ENCODE measurements around the gene PLCD3.

- no peak for TF ChIP-seq EZH2 (IDR thresholded peaks at IDR 0.05; ENCODE audit: low read length, unreplicated experiment)
- TF ChIP-seq CTCF (conservative IDR thresholded peaks at IDR 0.05; ENCODE audit: low read depth, low read length) = no peak
- no peak for TF ChIP-seq EZH2phosphoT487 (IDR thresholded peaks at IDR 0.05; ENCODE audit: borderline replicate concordance, low read length)
Observed at GRCh38 chr17:45081047-45081703, 51.1 kb downstream of the PLCD3 start.

Data from PC-3 (cell line).